K562 (cell line): ENCODE data around the gene NFATC2. TPM values are rescaled to one million over a fixed set of nuclear protein-coding genes. Genes with fewer than 3 reads are reported as not detected.

Experiments
- ATAC-seq: fragments of 200-7000 bp; cut with Tn5 transposase; 3 replicates; pipeline ENCODE4 v1.9.1; 2020; ENCODE audit warnings: moderate library complexity
- BruUV-seq: library from RNA; stranded (reverse); fragments of 400-500 nt; replicated peaks from 2 replicates; lab custom pipeline; 2021; lab: Mats Ljungman, UMichigan
- CTCF ChIA-PET: fragments of 300-600 bp; formaldehyde crosslinking; extraction: SDS; loops from one replicate; lab custom pipeline; 2021; ENCODE audit warnings: low intra/inter-chr PET ratio; lab: Yijun Ruan, JAX
- POLR2A ChIA-PET: fragments of 300-600, 350-650 bp; sonication (Branson Sonifier 250); formaldehyde crosslinking; extraction: SDS; loops from one replicate; lab custom pipeline; 2021; ENCODE audit warnings: antibody characterized with exemption, inconsistent platforms; lab: Yijun Ruan, JAX
- DNase-seq, 4 experiments: peaks; one replicate each; pipeline versions ENCODE4 v3.0.0 to v3.0.0-alpha.2; 2011 to 2018; ENCODE audit warnings: low spot score in 3 of 4, mixed read lengths in 3 of 4; ENCODE audit errors: extremely low read depth in 1 of 4
- FAIRE-seq: peaks from 2 replicates; lab custom pipeline; 2011; peaks lifted over from hg19 to GRCh38; lab: Jason Lieb, UNC
- H2AFZ ChIP-seq: 2 replicates; pipeline ENCODE4 v1.6.0; 2011; ENCODE audit warnings: low read depth, low read length, control low read depth, inconsistent platforms
- H3K27ac ChIP-seq: fragments of 200-600 bp; 3 replicates; pipeline ENCODE4 v1.8.0; 2011; ENCODE audit warnings: low read depth, mild to moderate bottlenecking, control low read depth, inconsistent platforms, low read length, moderate library complexity, mixed read lengths; ENCODE audit errors: extremely low read depth
- H3K27me3 ChIP-seq, 2 experiments: fragments of 300-600 bp in 1 of 2; 2 replicates in 1 of 2; 3 replicates in 1 of 2; pipeline versions ENCODE4 v1.6.0 to v1.8.0; 2011; ENCODE audit warnings: inconsistent platforms in 2 of 2, low read length in 2 of 2, mild to moderate bottlenecking in 1 of 2, mixed read lengths in 1 of 2, moderate library complexity in 1 of 2; ENCODE audit not compliant: control insufficient read depth in 2 of 2, insufficient read depth in 2 of 2
- H3K36me3 ChIP-seq: fragments of 300-600 bp; 3 replicates; pipeline ENCODE4 v1.8.0; 2011; ENCODE audit warnings: mild to moderate bottlenecking, low read length, inconsistent platforms; ENCODE audit not compliant: control insufficient read depth, insufficient read depth
- H3K4me1 ChIP-seq, 2 experiments: fragments of 200-600 bp in 1 of 2; replicated peaks in 1 of 2; 2 replicates in 1 of 2; 3 replicates in 1 of 2; pipeline versions ENCODE4 v1.5.1 to v1.8.0; 2011; ENCODE audit warnings: inconsistent platforms in 2 of 2, low read length in 2 of 2, mild to moderate bottlenecking in 1 of 2, mixed read lengths in 1 of 2, moderate library complexity in 1 of 2; ENCODE audit not compliant: control insufficient read depth in 2 of 2, insufficient read depth in 2 of 2
- H3K4me2 ChIP-seq: 2 replicates; pipeline ENCODE4 v1.6.1; 2011; ENCODE audit warnings: low read length, control low read depth, inconsistent platforms, mixed read lengths; ENCODE audit not compliant: insufficient read depth
- H3K4me3 ChIP-seq: fragments of 200-600 bp; sonication (generic), shearing (Covaris generic); 2 replicates; pipeline ENCODE4 v1.5.1; 2016; ENCODE audit warnings: control low read depth, inconsistent platforms
- H3K79me2 ChIP-seq: fragments of 200-600 bp; 3 replicates; pipeline ENCODE4 v1.8.0; 2011; ENCODE audit warnings: low read length, inconsistent platforms; ENCODE audit not compliant: control insufficient read depth, insufficient read depth
- H3K9ac ChIP-seq, 2 experiments: 2 replicates each; pipeline versions ENCODE4 v1.6.0 to v1.6.1; 2011; ENCODE audit warnings: low read depth in 2 of 2, low read length in 2 of 2, control low read depth in 1 of 2, inconsistent platforms in 1 of 2, mild to moderate bottlenecking in 1 of 2, mixed read lengths in 1 of 2; ENCODE audit not compliant: insufficient read depth in 1 of 2
- H3K9me1 ChIP-seq: one replicate; pipeline ENCODE4 v1.6.0; 2011; ENCODE audit warnings: inconsistent platforms, mild to moderate bottlenecking, low read length, moderate library complexity; ENCODE audit not compliant: control insufficient read depth, insufficient read depth
- H3K9me3 ChIP-seq: replicated peaks from 2 replicates; pipeline ENCODE4 v1.5.1; 2011; ENCODE audit warnings: low read depth, low read length, inconsistent platforms; ENCODE audit not compliant: control insufficient read depth, insufficient read depth
- H4K20me1 ChIP-seq: replicated peaks from 2 replicates; pipeline ENCODE4 v1.6.1; 2011; ENCODE audit warnings: low read length, inconsistent platforms, mixed read lengths; ENCODE audit not compliant: control insufficient read depth, insufficient read depth
- NR2F6 ChIP-seq: fragments of 450-650 bp; formaldehyde crosslinking; IDR thresholded peaks from 2 replicates; pipeline ENCODE4 v1.4.0; 2020; ENCODE audit warnings: mild to moderate bottlenecking
- ZNF121 ChIP-seq: sonication (generic); formaldehyde crosslinking; conservative IDR thresholded peaks from 2 replicates; pipeline ENCODE4 v1.8.0; 2022; ENCODE audit warnings: missing genetic modification reagents
- WGBS: fragments of 100-300 bp; shearing (Covaris generic); methylation state at CpG from one replicate; pipeline ENCODE4 v1.1.6; 2016; ENCODE audit warnings: low coverage, mixed read lengths; ENCODE audit not compliant: insufficient coverage; ENCODE audit errors: missing lambda C conversion rate; 5-methylcytosine and 5-hydroxymethylcytosine counted together
- in situ Hi-C: fragments of 300-500 bp; cut with MboI; formaldehyde crosslinking; loops from 4 replicates; pipeline ENCODE4 v1.15.0; 2018; ENCODE audit warnings: inconsistent platforms, mixed read lengths
- intact Hi-C: fragments of 100-400 bp; cut with micrococcal nuclease; formaldehyde crosslinking; loops from 2 replicates; pipeline ENCODE4 v1.14.2; 2022
- polyA plus RNA-seq, 8 experiments: library from polyadenylated mRNA; depleted of rRNA in 4 of 8; stranded (reverse) in 5 of 8; unstranded in 3 of 8; fragments of >200 nt; fragmentation: Nextera tagmentation in 2 of 8; fragmentation: Illumina TruSeq in 1 of 8; extraction: Ambion mirVana in 2 of 8; extraction: Trizol in 1 of 8; gene quantifications; 2 replicates each; pipeline versions ENCODE4 v1.2.1 to v1.2.3, GENCODE V29; 2011 to 2014; ENCODE audit warnings: inconsistent platforms in 1 of 8, missing spikeins in 1 of 8
- total RNA-seq, 7 experiments: library from RNA; depleted of rRNA in 6 of 7; stranded (reverse); fragments of >200 nt in 6 of 7; fragmentation: Illumina TruSeq in 2 of 7; extraction: Trizol in 2 of 7; gene quantifications; 2 replicates each; pipeline versions ENCODE4 v1.2.1 to v1.2.3, GENCODE V29; 2011 to 2021; ENCODE audit warnings: low replicate concordance in 1 of 7
- TF ChIP-seq, protein P1 (sequence below): fragments of 250-450 bp; sonication (Bioruptor Pico); IDR thresholded peaks from 2 replicates; pipeline ENCODE4 v1.4.0; 2020; ENCODE audit warnings: mild to moderate bottlenecking, moderate library complexity, borderline replicate concordance

The NFATC2 gene
- total and polyA plus RNA-seq, 9 of the 15 experiments (the other 6 are each of a cell fraction or from before 2014, with no cell fraction given) = 1.9 to 11.2 (median 3.0) TPM

DNA sequence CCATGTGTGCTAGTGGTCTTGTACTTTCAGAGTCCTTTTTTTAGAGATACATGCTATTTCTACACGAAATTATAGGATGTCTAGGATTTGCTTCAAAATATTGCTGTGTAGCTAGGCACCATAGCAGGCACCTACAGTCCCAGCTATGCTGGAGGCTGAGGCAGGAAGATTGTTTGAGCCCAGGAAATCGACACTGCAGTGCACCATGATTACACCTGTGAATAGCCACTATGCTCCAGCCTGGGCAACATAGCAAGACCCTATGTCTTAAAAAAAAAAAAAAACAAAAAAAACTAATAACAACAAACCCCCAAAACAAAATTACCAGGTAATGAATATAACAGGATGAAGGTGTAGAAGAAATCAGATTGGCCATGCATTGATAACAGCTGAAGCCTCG lies 121.7 kb downstream of the NFATC2 start:
- Histone ChIP-seq H3K27me3 (no peaks in the 10 kb centered on the region), H3K4me3 (no peak overlapping the region), H2AFZ (no peak overlapping the region), H3K9ac (no peak overlapping the region), H3K4me1 (no peaks in the 10 kb centered on the region), H3K9me1 (no peaks in the 10 kb centered on the region), H3K9me3 (no peaks in the 10 kb centered on the region), H3K4me2 (no peak overlapping the region), H4K20me1 (no peaks in the 10 kb centered on the region), H3K27ac (no peak overlapping the region), H3K36me3 (peaks cover 32% of the 10 kb centered on the region; the same call in 2 of the 3 replicates), H3K79me2 (no peaks in the 10 kb centered on the region)
- TF ChIP-seq, protein P1, sequence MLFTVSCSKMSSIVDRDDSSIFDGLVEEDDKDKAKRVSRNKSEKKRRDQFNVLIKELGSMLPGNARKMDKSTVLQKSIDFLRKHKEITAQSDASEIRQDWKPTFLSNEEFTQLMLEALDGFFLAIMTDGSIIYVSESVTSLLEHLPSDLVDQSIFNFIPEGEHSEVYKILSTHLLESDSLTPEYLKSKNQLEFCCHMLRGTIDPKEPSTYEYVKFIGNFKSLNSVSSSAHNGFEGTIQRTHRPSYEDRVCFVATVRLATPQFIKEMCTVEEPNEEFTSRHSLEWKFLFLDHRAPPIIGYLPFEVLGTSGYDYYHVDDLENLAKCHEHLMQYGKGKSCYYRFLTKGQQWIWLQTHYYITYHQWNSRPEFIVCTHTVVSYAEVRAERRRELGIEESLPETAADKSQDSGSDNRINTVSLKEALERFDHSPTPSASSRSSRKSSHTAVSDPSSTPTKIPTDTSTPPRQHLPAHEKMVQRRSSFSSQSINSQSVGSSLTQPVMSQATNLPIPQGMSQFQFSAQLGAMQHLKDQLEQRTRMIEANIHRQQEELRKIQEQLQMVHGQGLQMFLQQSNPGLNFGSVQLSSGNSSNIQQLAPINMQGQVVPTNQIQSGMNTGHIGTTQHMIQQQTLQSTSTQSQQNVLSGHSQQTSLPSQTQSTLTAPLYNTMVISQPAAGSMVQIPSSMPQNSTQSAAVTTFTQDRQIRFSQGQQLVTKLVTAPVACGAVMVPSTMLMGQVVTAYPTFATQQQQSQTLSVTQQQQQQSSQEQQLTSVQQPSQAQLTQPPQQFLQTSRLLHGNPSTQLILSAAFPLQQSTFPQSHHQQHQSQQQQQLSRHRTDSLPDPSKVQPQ (CRISPR knock-in tag) = no peak
- TF ChIP-seq NR2F6 (CRISPR knock-in tag) (no peak), ZNF121 (CRISPR knock-in tag) (peak; percentile 63)
- BruUV-seq = no TSS peak
- ChIA-PET CTCF (no interaction called here), POLR2A (no interaction called here)
- no peak for ATAC-seq
- FAIRE-seq = no peak
- intact Hi-C loops (no loop called here), in situ Hi-C loops (no loop called here)
- WGBS = 73% methylated on average over 3 of the region's 3 CpGs
- DNase-seq = no peak
